Activated B cell treated with CpG ODN at 0.5 μM for 24 hours (primary cell): ENCODE measurements around the gene TXNL4A. TPM values are rescaled to one million over a fixed set of nuclear protein-coding genes. Genes with fewer than 3 reads are reported as not detected.
"Not testable (repeated sequence)": the region's sequence is repeated elsewhere in the genome, so short reads cannot be mapped to it uniquely, and the experiment has no call there.

Experiments
- ATAC-seq: fragments of 200-7000 bp; cut with Tn5 transposase; one replicate; pipeline ENCODE4 v1.10.0; 2021; ENCODE audit warnings: low read depth, mild to moderate bottlenecking, moderate library complexity
- CTCF ChIA-PET: fragments of 350-600 bp; sonication (Branson Sonifier 250); formaldehyde crosslinking; loops from one replicate; lab custom pipeline; 2021; ENCODE audit warnings: antibody characterized with exemption; lab: Charles Lee
- POLR2A ChIA-PET: fragments of 350-600 bp; sonication (Branson Sonifier 250); formaldehyde crosslinking; loops from one replicate; lab custom pipeline; 2021; ENCODE audit warnings: antibody characterized with exemption; lab: Charles Lee
- DNase-seq: peaks from one replicate; pipeline ENCODE4 v3.0.0; 2022
- H3K27ac Mint-ChIP-seq: one replicate; pipeline ENCODE4 v1.8.0; 2020; ENCODE audit warnings: mixed read lengths
- H3K27me3 Mint-ChIP-seq: one replicate; pipeline ENCODE4 v1.8.0; 2021; ENCODE audit warnings: mixed read lengths
- H3K36me3 Mint-ChIP-seq: one replicate; pipeline ENCODE4 v1.8.0; 2021; ENCODE audit warnings: low read depth, mixed read lengths
- H3K4me1 Mint-ChIP-seq: one replicate; pipeline ENCODE4 v1.8.0; 2021; ENCODE audit warnings: mixed read lengths
- H3K4me3 Mint-ChIP-seq: one replicate; pipeline ENCODE4 v1.8.0; 2020; ENCODE audit warnings: mild to moderate bottlenecking, mixed read lengths
- H3K9me3 Mint-ChIP-seq: one replicate; pipeline ENCODE4 v1.8.0; 2020; ENCODE audit warnings: mixed read lengths
- intact Hi-C: fragments of 100-400 bp; cut with micrococcal nuclease; formaldehyde crosslinking; loops from one replicate; pipeline ENCODE4 v1.15.1; 2024
- total RNA-seq: library from RNA; stranded (reverse); gene quantifications from 2 replicates; pipeline ENCODE4 v1.2.3, GENCODE V29; 2022
- TF ChIP-seq, protein P1 (sequence below): fragments of 200-600 bp; IDR thresholded peaks from one replicate; pipeline ENCODE4 v1.8.0; 2022; ENCODE audit warnings: antibody characterized with exemption, mild to moderate bottlenecking

Gene TXNL4A
- total RNA-seq, 1 donor from 2014 or later: 94.7 TPM

DNA sequence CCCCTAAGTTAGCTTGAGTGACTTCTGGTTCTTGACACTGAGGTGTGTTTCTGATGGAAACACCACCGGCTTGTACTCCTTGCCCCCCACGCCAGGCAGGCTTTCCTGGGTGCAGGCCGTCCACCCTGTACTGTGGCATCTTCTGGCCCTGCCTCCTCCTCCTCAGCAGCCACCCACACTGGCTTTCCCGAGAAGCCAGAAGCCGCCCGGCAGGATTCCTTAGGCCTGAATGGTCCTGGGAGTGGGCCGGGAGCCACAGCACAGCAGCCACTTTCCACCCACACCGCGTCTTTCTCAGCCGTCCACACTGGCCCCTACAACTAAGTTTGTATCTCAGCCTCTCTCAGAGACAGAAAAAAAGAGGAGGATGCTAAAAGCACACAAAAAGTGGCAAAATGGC, 26.1 kb downstream of the TXNL4A start:
- POLR2A ChIA-PET: interaction anchor here (1.1 kb wide), 1 partner anchor 25 kb away, joined by 4 read pairs; no protein-coding TSS in a partner anchor
- TF ChIP-seq, protein P1, sequence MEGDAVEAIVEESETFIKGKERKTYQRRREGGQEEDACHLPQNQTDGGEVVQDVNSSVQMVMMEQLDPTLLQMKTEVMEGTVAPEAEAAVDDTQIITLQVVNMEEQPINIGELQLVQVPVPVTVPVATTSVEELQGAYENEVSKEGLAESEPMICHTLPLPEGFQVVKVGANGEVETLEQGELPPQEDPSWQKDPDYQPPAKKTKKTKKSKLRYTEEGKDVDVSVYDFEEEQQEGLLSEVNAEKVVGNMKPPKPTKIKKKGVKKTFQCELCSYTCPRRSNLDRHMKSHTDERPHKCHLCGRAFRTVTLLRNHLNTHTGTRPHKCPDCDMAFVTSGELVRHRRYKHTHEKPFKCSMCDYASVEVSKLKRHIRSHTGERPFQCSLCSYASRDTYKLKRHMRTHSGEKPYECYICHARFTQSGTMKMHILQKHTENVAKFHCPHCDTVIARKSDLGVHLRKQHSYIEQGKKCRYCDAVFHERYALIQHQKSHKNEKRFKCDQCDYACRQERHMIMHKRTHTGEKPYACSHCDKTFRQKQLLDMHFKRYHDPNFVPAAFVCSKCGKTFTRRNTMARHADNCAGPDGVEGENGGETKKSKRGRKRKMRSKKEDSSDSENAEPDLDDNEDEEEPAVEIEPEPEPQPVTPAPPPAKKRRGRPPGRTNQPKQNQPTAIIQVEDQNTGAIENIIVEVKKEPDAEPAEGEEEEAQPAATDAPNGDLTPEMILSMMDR: no peak
- H3K36me3 Mint-ChIP-seq: no peaks in the 10 kb centered on the region
- CTCF ChIA-PET: no interaction called here
- peaks cover 37% of the 10 kb centered on the region for H3K4me1 Mint-ChIP-seq
- intact Hi-C loops: loop anchor here (5.0 kb wide), 3 partner anchors 50 to 585 kb away; partner anchors contain the start of gene KCNG2
- DNase-seq (no peak), ATAC-seq (no peak)
- no peaks in the 10 kb centered on the region for H3K9me3 Mint-ChIP-seq
- no peak overlapping the region for H3K27ac Mint-ChIP-seq
- H3K4me3 Mint-ChIP-seq: no peak overlapping the region
- peaks cover 2% of the 10 kb centered on the region for H3K27me3 Mint-ChIP-seq

DNA sequence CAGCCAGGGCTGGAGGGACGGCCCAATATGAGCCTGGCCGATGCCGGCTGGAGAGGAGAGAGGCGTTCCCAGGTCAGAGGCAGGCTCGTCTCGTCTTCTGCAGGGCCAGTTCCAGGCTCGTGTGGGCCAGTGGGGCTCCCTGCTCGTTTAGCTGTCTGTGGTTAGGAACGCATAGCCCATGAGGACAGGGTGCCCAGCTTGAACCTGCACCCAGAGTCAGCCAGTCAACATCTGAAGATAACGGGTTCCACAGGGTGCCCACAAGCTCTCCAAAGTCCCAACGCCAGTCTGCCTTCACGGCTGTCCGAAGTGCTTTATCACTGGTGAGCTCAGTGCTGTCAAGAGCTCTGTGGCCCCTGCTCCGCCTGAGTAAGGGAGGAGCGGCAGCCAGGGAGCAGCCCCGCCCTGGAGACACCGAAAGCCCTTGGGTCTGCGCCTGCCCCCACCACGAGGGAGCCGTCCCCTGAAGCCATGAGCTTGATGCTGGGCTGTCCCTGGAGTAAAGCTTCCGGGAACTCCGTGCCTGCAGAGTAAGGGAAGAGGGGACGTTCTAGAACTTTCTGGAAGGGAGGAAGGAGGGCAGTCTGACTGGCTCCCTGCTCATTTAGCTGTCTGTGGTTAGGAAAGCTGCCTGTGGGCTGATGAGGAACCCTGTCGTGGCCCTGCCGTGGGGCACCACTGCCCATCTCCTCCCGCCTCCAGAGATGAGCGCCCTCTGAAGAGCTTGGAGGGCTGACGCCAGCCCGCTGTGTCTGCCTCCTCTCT, 26.7 kb downstream of the TXNL4A start:
- Mint-ChIP-seq H3K27me3 (peaks cover 2% of the 10 kb centered on the region), H3K4me3 (no peak overlapping the region), H3K36me3 (no peaks in the 10 kb centered on the region), H3K27ac (no peak overlapping the region), H3K4me1 (peaks cover 35% of the 10 kb centered on the region), H3K9me3 (no peaks in the 10 kb centered on the region)
- DNase-seq (no peak), ATAC-seq (no peak)
- ChIA-PET CTCF (no interaction called here), POLR2A (no interaction called here)
- intact Hi-C loops: loop anchor here (5.0 kb wide), 3 partner anchors 49 to 584 kb away; partner anchors contain the start of gene KCNG2
- TF ChIP-seq, protein P1: no peak

DNA sequence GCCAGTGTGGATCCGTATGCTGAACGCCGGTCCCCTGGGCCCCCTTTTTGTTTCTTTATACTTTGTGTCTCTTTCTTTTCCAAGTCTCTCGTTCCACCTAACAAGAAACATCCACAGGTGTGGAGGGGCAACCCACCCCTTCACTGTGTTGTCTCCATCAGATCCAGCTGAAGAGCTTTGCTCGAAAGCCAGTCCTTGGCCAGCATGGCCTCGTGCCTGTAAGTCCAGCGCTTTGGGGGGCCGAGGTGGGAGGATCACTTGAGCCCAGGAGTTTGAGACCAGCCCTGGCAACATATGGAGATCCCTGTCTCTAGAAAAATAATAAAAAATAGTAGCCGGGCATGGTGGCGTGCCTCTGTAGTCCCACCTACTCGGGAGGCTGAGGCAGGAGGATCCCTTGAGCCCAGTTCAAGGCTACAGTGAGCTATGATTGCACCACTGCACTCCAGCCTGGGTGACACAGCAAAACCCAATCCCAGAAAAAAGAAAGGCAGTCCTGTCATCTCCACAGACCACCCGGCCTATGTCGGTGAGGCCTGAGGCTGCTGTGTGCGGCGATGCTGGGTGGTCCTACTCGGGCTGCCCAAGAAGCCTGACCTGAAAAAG, 27.3 kb downstream of the TXNL4A start:
- no peak for ATAC-seq
- no peak overlapping the region for H3K27ac Mint-ChIP-seq
- CTCF ChIA-PET: no interaction called here

DNA sequence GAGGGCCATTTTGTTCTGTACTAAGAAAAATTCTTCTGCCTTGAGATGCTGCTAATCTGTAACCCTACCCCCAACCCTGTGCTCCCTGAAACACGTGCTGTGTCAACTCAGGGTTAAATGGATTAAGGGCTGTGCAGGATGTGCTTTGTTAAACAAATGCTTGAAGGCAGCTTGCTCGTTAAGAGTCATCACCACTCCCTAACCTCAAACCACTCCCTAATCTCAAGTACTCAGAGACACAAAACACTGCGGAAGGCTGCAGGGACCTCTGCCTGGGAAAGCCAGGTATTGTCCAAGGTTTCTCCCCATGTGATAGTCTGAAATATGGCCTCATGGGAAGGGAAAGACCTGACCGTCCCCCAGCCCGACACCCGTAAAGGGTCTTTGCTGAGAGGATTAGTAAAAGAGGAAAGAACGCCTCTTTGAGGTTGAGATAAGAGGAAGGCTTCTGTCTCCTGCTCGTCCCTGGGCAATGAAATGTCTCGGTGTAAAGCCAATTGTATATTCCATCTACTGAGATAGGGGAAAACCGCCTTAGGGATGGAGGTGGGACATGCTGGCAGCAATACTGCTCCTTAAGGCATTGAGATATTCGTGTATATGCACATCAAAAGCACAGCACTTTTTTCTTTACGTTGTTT, 28.1 kb downstream of the TXNL4A start:
- H3K27me3 Mint-ChIP-seq, DNase-seq, CTCF ChIA-PET, H3K36me3 Mint-ChIP-seq, H3K9me3 Mint-ChIP-seq, ATAC-seq, H3K27ac Mint-ChIP-seq, POLR2A ChIA-PET, H3K4me3 Mint-ChIP-seq: not testable (repeated sequence)
- peaks cover 31% of the 10 kb centered on the region for H3K4me1 Mint-ChIP-seq
- intact Hi-C loops: loop anchor here (5.0 kb wide), 3 partner anchors 48 to 583 kb away; partner anchors contain the start of gene KCNG2

More for the DNA sequence above, 27.3 kb downstream of the TXNL4A start:
- H3K4me1 Mint-ChIP-seq: peaks cover 35% of the 10 kb centered on the region
- TF ChIP-seq, protein P1: no peak
- POLR2A ChIA-PET: no interaction called here
- intact Hi-C loops: loop anchor here (5.0 kb wide), 3 partner anchors 49 to 584 kb away; partner anchors contain the start of gene KCNG2
- no peaks in the 10 kb centered on the region for H3K36me3 Mint-ChIP-seq
- H3K9me3 Mint-ChIP-seq: no peaks in the 10 kb centered on the region
- H3K4me3 Mint-ChIP-seq: no peak overlapping the region
- peaks cover 2% of the 10 kb centered on the region for H3K27me3 Mint-ChIP-seq
- DNase-seq: no peak

DNA sequence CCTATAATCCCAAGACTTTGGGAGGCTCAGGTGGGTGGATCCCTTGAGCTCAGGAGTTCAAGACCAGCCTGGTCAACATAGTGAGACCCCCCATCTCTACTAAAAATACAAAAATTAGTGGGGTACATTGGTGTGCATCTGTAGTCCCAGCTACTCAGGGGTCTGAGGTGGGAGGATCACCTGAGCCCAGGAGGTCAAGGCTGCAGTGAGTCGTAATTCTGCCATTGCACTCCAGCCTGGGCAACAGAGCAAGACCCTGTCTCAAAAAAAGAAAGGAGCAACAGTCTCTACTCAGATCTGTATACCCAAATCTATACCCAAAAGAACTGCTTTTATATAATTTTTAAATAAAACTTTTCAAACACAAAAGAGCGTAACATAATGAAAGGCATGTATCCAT, 29.4 kb downstream of the TXNL4A start:
- Mint-ChIP-seq H3K36me3 (no peaks in the 10 kb centered on the region), H3K27me3 (peaks cover 2% of the 10 kb centered on the region), H3K27ac (no peak overlapping the region), H3K4me1 (peaks cover 26% of the 10 kb centered on the region), H3K9me3 (no peaks in the 10 kb centered on the region), H3K4me3 (no peak overlapping the region)
- no peak for ATAC-seq
- intact Hi-C loops: no loop called here
- CTCF ChIA-PET: interaction anchor here (0.6 to 1.1 kb wide), 2 partner anchors 161 to 166 kb away, joined by 3 read pairs; partner anchors contain the start of gene KCNG2
- DNase-seq: no peak
- POLR2A ChIA-PET: interaction anchor here (0.6 kb wide), 1 partner anchor 147 kb away, joined by 3 read pairs; no protein-coding TSS in a partner anchor
- TF ChIP-seq, protein P1: no peak
